Measurements from ENCODE around the gene GNAS-AS1.
A peak's percentile ranks its signal among the peaks of the same experiment; 100 is the strongest.

The GNAS-AS1 gene

DNA sequence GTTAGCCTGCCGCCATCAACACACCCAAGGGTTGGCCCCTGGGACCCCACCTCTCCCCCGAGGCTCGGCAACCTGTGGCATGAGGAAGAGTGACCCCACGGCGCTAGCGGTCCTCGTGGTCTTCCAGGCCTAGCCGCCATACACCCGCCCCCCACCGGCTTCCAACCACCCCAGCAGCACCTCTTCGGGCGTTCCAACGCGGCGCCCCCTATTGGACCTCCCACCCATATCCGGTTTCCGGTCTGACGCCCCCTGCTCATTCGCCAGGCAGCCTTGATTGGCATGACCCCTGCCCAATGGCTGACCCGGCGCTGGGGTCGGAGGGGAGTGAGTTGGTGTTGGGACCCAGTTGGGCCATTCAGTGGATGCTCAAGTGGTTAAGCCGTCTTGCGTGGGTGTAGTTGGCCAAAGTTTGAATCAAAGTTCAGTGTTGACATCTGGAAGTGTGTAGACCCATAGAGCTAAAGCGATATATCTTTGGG, at the start of gene GNAS-AS1:
GNAS-AS1 (minus strand) TSS at position 210 of the 482 bp plus-strand sequence.
- peak; percentile 71 to 83 for DNase-seq

DNA sequence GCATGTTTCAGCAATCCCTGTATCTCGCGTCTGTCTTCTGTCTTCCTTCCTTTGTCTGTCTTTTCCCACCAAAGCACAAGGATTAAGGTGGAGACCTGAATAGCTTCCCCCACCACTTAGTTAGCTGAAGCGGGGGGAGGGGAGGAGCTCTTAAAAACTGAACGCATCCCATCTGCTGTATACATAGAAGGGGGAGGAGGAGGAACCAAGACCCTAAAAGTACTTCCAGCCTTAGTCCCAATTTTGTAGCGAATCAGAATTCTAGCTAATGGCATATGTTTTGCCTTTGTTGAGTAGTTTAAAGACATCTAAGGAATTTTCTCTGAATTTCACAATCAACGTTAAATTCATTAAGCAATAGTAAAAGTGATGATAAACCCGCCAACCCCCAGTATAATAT, 49.7 kb upstream of the GNAS-AS1 start:
- no peak for DNase-seq

DNA sequence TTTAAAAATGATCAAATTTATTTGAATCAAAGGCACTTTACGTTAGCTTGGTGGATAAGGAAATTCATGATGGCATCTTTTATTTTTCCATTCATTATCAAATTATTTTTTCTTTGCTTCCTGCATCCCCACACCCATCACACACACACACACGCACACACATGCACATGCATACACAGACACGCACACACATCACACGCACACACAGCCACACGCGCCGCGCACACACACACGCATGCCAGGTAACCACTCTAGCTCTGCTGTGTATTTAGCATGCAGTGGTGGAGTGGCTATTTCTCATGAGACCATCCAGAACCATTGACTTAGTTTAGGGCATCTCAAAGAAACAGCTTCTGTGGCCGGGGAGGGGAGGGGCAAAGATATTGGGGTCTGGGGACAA, 48.8 kb upstream of the GNAS-AS1 start:
- DNase-seq = no peak

DNA sequence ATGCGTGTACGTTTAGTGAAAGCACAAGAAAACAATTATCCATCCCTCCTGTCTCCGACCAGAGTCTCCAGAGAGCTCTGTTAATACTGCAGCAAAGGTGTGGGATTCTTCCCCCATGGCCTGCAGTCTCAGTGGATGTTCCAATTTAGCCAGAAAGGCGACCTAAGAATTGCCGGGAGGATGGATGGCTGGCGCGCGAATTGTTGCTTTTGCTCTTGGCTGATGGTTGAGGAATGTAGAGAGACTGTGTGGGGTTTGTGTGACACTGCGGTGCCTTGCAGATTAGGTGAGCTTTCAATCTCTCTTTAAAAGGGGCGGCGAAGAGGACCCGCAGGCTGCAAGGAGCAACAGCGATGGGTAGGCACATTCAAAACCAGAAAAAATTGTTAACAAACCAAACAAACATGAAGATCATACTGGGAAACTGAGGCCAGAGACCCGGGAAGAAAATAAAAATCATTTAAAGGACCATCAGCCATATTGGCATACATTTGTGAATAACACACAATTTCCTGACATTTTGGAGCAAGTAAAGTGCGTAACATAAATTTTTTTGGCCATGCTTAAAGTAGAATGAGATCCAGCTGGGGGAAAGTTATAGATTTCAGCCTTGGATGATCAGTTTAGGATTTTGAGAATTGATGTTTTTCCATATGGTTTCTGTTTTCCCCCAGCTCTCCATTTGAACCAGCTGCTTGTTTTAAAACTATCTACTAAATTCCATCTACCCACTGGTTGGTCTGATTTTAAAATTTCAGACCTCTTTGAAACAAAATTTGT, 48.1 kb upstream of the GNAS-AS1 start:
- DNase-seq = no peak

DNA sequence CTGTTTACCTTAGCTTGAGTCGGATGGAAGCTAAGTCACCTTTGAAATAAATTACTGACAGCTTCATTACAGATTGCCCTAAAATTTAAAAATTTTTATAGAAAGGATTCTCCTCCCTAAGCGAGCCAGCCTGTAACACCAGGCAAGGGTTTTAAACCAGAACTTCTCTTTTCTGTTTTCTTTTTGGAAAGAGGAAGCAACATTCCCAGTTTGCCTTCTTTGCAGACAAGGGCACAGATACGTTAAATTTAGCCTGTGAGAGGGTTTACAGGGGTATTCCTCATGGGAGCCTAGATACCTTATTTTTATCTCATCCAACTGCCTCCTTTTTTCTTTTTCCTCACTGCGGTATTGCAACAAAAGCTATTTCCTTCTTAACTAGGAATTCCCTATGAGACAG, 46.8 kb upstream of the GNAS-AS1 start:
- no peak for DNase-seq

DNA sequence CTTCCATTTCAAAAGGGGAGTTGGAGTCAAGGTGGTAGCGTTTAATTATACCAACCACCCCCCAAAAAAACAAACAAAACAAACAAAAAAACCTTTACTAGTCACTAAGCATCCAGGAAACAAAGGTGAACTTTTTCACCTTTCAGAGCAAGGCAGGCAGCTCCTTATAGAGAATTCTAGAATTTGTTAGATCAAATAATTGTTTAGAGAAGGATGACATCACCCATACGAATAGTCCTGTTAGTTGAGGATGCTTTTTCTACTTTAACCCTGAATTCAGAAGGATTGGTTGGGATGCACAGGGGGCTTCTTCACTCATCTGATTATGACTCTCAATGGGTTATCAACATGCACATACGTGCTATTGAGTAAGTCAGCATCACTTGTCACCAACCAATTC, 46.1 kb upstream of the GNAS-AS1 start:
- DNase-seq = no peak

DNA sequence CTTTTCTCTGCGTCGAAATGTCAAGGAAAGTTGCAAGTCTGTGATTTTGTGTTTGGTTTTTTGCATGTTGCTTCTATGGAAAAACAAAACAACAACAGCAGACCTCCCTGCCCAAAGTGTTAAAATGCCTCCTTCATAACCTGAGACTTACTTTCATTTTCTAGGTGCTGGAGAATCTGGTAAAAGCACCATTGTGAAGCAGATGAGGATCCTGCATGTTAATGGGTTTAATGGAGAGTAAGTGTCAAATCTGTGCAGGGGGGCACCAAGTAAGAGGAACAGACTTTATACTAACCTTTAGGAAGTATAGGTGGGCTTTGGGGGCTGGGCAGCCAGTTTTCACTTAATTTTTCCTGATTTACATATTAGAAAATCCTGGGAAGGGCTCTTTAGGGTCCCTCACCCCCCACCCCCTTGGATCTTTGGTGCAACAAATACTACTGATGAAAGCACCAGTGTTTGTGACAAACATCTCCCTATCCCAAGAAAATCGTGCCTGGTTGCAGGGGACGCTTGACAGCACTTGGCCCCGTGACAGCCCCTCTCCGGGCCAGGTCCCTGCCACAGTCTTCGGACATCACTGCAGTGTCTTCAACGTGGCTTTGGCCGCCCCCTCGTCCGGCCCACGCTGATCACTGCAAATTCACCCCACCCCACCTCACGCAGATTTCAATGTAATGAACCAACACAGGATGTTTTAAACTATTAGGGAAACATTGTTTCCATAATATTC, 44.9 kb upstream of the GNAS-AS1 start:
- DNase-seq = no peak

DNA sequence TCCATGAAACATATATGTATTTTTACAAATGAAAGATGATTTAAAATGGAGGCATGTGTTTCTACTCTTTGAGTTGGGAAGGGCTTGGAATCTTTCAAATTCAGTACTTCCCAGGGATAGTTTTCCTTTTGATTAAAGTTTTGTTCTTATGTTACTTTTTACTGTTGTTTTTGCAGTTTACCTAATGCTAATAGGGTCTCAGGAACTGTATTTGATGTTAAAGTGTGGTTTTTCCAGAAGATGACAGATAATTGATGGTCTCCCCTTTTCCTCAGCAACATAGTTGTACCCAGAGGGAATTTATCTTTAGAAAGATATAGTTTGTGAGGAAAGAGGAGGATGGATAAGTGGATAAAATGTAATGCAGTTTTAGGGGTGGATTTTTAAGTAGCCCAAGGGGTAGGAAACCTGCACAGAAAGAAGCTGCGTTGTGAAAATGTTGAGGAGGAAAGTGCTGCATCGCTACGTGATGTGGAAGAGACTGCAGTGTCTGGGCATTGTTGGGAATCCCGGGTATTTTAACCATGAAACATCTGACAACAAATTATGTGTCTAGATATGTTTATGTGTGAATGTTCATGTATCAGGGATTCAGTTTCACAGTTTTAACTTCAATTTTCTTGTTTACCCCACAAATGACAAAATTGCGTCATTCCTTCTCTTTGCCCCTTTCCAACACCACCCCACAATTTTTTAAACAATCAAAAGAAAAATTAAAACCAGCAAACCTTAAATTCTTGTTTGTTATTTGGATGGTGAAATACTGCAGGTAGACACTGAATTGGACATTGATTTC, 44.1 kb upstream of the GNAS-AS1 start:
- DNase-seq = no peak

DNA sequence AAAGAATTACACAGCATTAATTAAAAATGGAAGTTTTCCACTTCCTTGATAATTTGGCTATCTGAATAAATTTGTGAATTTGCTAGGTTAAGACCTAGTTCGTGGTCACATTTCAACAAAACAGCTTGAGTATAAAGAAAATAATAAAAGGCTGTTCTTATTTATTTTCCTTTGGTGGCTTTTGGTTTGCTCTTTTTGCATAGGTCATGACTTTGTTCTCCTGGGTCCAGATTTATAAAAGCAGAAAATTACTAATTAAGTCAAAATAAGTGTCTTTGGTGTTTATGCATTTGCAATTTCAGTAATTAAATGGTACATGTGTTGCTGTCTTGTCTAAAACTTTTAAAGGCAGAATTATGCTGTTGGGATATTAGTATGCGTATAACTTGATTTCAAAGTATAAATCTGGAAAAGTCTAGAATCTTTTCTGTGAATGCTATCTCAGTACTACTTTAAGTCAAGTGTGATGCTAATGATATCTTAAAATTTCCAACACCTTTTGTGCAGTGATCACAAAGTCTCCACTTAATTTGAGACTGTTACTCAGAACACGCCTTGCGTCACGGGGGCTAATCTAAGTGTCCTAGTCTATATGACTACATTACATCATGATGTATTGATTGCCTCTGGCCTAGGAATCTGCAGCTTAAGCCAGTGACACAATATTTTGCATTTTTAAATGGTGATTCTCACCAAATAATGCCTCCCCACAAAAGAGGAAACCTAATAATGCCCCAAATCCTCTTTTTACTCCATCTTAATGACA, 42.8 kb upstream of the GNAS-AS1 start:
- no peak for DNase-seq

DNA sequence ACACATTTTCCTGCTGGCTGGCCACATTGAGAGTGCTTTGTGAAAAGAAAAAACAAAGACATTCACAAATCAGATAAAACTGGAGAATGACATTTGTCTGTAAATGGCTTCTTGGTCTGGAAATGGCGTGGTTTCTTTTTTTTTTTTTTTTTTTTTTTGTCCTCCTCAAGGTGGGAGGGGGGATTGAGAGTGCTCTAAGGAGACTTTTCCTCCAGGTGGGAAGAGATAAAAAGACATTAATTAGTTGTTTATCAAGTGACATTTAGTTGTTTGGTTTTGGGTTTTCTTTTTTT, 42.2 kb upstream of the GNAS-AS1 start:
- DNase-seq = peak in 1 of 2 experiments; percentile 34

DNA sequence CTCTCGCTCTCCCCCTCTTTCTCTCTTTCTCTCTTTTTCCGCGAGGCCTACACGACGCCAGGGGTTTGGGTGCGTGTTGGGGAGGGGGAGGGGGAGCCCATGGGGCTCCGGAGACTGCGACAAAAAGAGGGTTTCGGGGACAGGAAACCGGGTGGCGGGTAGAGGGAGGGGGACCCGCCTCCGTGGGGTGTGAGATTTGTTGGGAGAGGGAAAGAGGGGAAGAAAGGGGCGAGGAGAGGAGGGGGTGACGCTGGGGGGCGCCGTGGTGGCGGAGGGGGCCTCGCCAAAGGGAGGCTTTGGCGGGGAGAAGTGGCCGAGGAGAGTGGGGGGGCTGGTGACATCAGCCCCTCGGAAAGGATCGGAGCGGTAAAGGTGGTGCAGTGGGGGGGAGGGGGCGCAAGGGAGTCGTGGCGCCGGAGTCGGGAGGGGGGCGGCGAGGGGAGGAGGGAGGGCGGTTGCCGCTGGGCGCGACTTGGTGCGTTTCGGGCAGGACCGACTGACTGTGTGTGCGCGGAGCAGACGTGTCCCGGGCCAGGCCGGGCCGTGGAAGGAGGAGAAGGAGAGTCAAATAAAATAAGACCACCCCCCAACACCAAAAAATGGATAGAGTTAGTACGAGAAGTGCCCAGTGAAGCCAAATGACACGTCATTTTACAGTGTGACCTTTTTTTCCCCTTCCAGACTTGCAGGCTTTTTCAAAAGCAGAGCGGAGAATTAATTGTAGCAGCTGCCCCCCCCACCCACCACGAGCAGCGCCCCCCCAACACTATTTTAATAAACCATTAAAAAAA, 41.6 kb upstream of the GNAS-AS1 start:
- DNase-seq = peak; percentile 76 to 84

DNA sequence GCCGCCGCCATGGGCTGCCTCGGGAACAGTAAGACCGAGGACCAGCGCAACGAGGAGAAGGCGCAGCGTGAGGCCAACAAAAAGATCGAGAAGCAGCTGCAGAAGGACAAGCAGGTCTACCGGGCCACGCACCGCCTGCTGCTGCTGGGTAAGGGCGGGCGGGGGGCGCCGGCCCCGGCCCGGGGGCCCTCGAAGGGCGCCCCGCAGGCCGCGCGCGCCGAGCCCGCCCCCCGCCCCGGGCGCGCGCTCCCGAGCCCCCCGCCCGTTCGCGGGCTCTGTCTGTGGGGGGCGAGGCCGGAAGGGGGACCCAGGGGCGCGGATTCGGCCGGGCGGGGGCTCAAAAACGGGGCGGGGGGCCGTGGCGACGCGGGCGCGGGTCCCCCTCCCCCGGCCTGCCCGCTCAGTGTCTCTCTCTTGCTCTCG, 41.0 kb upstream of the GNAS-AS1 start:
- DNase-seq = peak; percentile 52 to 63

DNA sequence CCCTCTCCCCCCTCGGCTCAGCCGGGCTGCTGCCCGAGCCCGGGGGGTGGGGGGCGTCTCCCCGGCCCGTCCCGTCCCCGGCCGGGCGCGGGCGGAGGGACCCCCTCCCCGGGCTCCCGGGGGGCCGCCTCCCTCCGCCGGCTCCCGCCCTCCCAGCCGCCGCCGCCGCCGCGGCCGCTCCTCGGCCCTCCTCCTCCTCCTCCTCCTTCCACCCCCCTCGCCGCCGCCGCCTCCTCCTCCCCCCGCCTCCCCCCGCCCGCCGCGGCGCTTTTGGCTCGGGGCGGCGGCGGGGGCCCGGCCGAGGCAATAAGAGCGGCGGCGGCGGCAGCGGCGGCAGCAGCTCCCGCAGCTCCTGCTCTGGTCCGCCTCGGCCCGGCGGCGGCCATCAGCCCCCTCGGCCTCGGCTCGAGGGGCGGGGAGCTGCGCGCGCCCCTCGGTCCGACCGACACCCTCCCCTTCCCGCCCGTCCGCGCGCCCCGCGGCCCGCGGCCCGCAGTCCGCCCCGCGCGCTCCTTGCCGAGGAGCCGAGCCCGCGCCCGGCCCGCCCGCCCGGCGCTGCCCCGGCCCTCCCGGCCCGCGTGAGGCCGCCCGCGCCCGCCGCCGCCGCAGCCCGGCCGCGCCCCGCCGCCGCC, 40.5 kb upstream of the GNAS-AS1 start:
- peak; percentile 65 to 71 for DNase-seq

DNA sequence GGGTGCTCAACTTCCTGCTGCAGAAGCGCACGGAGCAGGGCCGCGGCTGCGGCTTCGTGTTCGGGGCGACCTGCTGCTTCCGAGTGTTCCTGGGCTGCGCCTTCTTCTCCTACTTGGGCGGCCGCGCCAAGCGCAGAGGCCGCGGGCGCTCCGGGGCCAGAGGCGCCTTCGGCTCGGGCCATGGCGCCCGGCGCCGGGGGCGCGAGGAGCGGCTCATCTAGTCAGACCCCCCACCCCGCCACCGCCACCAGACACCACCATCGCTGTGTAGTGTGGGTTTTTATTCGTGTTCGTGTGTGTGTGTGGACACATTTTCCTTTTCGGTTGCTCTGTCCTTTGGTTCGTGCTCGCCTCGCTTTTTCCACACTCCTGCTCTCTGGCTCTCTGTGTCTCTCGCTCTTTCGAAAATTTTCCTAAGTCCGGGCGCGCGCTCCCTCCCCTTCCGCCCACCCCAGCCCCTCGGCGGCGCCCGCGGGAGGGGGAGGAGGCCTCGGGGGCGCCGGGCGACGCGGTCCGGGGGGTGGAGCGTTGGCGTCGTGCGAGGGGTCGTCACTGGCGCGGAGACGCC, 39.9 kb upstream of the GNAS-AS1 start:
- peak; percentile 69 to 71 for DNase-seq

DNA sequence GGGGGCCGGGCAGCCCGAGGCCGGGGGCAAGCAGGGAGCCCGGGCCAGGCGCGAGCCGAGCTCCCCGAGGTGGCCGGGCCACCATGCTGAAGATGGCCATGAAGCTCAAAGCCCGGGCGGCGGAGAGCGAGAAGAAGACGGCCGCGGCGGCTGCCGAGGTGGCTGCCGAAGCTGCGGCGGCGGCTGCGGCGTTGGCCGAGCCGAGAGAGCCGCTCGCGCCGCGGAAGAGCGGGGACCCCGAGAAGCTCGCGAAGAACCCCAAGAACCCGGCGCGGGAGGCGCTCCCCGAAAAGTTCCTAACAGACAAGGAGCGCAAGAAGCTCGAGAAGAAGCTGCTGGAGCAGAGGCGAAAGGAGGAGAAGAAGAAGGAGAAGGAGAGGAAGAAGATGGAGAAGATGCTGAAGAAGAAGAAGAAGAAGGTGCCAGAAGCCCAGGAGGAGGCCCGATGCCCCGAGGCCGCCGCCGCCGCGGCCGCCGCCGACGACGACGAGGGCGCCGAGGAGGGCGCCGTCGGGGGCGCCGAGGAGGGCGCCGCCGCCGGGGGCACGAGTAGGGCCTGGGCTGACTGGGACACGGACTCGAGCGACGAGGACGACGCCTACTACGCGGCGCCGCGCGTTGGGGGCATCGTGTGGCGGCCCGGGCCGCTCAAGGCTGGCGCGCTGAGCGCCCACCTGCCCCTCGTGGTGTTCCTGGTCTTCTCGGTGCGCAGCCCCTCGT, 39.3 kb upstream of the GNAS-AS1 start:
- DNase-seq = no peak

DNA sequence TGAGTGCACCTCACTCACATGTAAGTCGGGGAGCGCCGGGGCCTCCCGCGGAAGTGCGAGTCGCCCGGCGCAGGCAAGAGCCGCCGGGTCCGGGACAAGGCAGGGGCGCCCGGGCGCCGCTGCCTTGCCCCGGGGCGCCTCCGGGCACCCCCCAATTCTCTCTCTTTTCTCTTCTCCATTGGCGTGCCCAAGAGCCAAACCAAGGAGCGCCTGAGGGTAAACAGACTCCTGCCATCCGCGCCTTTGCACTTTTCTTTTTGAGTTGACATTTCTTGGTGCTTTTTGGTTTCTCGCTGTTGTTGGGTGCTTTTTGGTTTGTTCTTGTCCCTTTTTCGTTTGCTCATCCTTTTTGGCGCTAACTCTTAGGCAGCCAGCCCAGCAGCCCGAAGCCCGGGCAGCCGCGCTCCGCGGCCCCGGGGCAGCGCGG, 38.6 kb upstream of the GNAS-AS1 start:
- no peak for DNase-seq

DNA sequence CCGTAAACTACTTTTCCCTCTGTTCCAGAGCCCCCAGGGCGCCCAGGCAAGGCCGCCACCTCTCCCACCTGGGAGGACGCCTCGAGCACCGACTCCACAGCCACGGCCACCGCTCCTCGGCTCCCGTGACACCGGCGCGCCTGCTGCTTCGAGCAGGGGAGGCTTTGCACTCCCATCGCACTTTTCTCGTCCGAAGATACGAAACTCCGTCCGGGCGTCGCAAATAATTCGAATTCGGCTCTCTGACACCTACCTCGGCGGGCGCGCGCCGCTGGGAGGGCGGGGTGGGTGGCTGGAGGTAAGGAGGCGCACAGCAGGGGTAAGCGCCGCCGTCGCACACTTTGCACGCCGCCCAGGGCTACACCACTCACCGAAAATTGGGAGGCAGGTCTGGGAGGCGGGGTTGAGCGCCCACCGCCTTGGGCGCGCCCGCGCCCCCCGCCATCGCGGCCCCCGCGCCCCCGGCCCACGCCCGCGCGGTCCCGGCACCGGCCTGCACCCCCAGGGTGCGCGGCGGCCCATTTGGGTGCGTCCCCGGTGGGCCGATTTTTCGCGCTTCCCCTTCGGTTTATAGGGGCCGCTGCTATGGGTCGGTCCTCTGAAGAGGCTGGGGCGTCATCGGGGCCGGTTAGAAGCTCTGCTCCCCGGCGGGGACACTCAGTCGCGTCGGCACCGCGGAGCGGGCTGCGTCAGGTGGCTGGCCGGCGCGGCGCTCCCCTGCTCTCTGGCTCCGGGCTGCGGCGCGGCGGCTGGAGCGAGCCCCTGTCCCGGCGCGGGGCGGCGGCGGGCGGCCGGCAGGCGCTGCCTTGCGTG, 38.0 kb upstream of the GNAS-AS1 start:
- DNase-seq = peak; percentile 59 to 64

DNA sequence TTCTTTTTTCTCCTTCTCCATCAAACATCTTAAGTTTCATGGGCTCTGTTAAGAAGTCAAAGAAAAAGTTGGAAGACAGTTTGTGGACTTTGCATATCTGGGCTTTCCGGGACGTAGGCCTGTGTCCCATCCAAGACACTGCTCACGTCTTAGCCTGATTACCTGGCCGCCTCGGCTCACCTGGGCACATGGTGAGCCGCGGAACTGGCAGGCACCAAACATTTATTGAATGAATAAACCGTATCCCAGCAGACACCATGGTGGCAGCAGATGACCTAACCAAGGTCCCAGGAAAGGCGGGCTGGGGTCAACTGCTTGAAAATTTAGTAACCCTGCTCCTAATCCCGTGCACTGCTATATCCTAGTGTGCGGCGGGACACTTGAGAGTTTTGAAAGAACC, 37.4 kb upstream of the GNAS-AS1 start:
- DNase-seq = no peak

DNA sequence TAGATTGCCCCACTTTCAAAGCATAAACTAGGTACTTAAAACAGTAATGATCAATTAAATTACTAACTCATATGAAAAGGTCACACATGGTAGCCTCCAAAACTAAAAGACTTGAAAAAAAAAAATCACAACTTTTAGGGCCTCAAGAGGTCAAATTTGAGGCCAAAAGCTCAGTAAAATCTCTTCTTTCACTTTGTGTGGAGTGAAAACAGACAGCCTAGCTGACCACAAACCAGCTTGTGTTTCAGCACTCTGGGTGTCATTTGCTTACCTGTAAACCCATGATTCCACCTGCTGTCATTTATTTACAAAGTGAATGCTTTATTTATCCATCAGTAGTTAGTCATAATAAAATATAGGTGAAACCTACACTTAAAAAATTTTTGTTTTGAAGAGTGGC, 35.8 kb upstream of the GNAS-AS1 start:
- DNase-seq = peak in 1 of 2 experiments; percentile 16
